Thymus (tissue), 11 donors: ENCODE measurements around the gene TBXT. TPM values are rescaled to one million over a fixed set of nuclear protein-coding genes. Genes with fewer than 3 reads are reported as not detected.
"Not testable (repeated sequence)": the region's sequence is repeated elsewhere in the genome, so short reads cannot be mapped to it uniquely, and the experiment has no call there.

ENCODE experiments used
- DNase-seq, 9 donors: peaks; one replicate each; pipeline ENCODE4 v3.0.0-alpha.2; 2013; ENCODE audit warnings: low spot score in 9 of 9, low read depth in 6 of 9, missing footprints in 1 of 9
- H3K27ac ChIP-seq, 2 donors: one replicate each; pipeline ENCODE4 v1.5.1; 2013; ENCODE audit warnings: control low read depth in 1 of 2, low read depth in 1 of 2, low read length in 1 of 2, mild to moderate bottlenecking in 1 of 2, moderate library complexity in 1 of 2
- H3K27me3 ChIP-seq, 2 donors: one replicate each; pipeline ENCODE4 v1.5.1; 2013; ENCODE audit warnings: low read length in 1 of 2; ENCODE audit not compliant: control insufficient read depth in 2 of 2, insufficient read depth in 1 of 2
- H3K36me3 ChIP-seq, 2 donors: one replicate each; pipeline ENCODE4 v1.5.1; 2013; ENCODE audit warnings: low read length in 1 of 2, mild to moderate bottlenecking in 1 of 2, moderate library complexity in 1 of 2; ENCODE audit not compliant: control insufficient read depth in 2 of 2, insufficient read depth in 2 of 2
- H3K4me1 ChIP-seq, 2 donors: one replicate each; pipeline ENCODE4 v1.5.1; 2013; ENCODE audit warnings: low read length in 2 of 2; ENCODE audit not compliant: control insufficient read depth in 2 of 2, insufficient read depth in 2 of 2
- H3K4me3 ChIP-seq, 2 donors: one replicate each; pipeline ENCODE4 v1.5.1; 2013; ENCODE audit warnings: low read length in 2 of 2, control low read depth in 1 of 2, mild to moderate bottlenecking in 1 of 2
- H3K9me3 ChIP-seq, 2 donors: one replicate each; pipeline ENCODE4 v1.5.1; 2013; ENCODE audit warnings: low read length in 1 of 2, mild to moderate bottlenecking in 1 of 2; ENCODE audit not compliant: control insufficient read depth in 2 of 2, insufficient read depth in 1 of 2
- WGBS: extraction: QIAGEN DNeasy Blood & Tissue Kit; methylation state at CpG from one replicate; pipeline ENCODE4 v1.1.7; 2013; 5-methylcytosine and 5-hydroxymethylcytosine counted together
- polyA plus RNA-seq: library from polyadenylated mRNA; stranded (reverse); fragments of 200-250 nt; gene quantifications from one replicate; pipeline ENCODE4 v1.2.3, GENCODE V29; 2013
- total RNA-seq: library from RNA; stranded (reverse); fragments of 120-200 nt; gene quantifications from one replicate; pipeline ENCODE4 v1.2.4, GENCODE V29; 2013
- donor health status: healthy.

The TBXT gene
- total and polyA plus RNA-seq, 2 donors, result 0.02 TPM; not detected in 1

- 87% methylated on average over 13 of the region's 13 CpGs for WGBS
- no peaks in the 10 kb centered on the region for H3K4me1 ChIP-seq
- H3K9me3 ChIP-seq, result no peaks in the 10 kb centered on the region
- DNase-seq, result no peak
- H3K27ac ChIP-seq, result no peak overlapping the region
- H3K4me3 ChIP-seq, result no peak overlapping the region
- no peaks in the 10 kb centered on the region for H3K36me3 ChIP-seq
- peaks cover 0 to 3% of the 10 kb centered on the region in 2 donors for H3K27me3 ChIP-seq
These were observed 39.8 kb downstream of the TBXT start for GRCh38 chr6:166127624-166128472.

- H3K27ac ChIP-seq, DNase-seq, H3K36me3 ChIP-seq, H3K9me3 ChIP-seq, H3K27me3 ChIP-seq, H3K4me1 ChIP-seq, H3K4me3 ChIP-seq: not testable (repeated sequence)
- 94% methylated on average over 9 of the region's 9 CpGs for WGBS
These were observed 44.5 kb downstream of the TBXT start for GRCh38 chr6:166123115-166123514.

GRCh38 chr6:166121726-166122125 is 45.9 kb downstream of the TBXT start:
- Histone ChIP-seq H3K4me1 (no peaks in the 10 kb centered on the region), H3K27me3 (no peaks in the 10 kb centered on the region), H3K4me3 (no peak overlapping the region), H3K9me3 (no peaks in the 10 kb centered on the region), H3K36me3 (no peaks in the 10 kb centered on the region), H3K27ac (no peak overlapping the region)
- 89% methylated on average over 7 of the region's 7 CpGs for WGBS
- DNase-seq, result no peak

DNA sequence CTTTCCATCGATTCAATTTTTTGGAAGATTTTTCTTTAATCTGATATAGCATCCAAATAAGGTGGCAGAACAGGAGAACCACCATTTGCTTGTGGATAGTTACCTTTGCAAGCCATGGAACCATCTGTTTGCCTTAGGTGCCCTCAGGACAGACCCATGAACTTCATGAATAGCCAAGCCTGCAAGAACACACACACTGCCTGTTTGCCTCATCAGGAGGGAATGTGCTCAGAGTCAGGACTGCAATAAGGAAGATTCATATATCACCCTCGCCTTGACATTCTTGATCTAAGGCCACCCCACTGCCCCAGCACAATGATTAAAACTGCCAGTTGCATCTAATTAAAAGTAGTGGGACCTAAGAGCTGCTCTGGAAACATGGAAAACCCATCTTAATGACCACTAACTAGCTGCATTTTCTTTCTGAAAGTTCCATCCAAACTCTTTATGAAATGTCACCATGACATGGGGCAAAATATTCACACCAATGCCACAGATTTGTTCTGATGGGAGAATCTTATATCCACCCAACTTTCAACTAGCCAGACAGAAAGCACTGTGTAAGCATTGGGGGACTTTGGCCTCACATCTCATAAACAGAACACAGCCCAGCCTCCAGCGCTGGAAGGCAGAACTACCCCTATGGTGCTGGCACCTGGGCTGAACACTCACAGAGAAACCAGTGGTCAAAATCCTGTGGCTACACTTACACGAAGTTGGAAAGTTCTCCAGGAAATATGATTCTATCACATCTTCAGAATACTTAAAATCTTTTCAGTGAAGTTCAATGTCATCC is 48.3 kb downstream of the TBXT start:
- Histone ChIP-seq H3K27ac (no peak overlapping the region), H3K27me3 (no peaks in the 10 kb centered on the region), H3K4me3 (no peak overlapping the region), H3K9me3 (no peaks in the 10 kb centered on the region), H3K4me1 (no peaks in the 10 kb centered on the region), H3K36me3 (no peaks in the 10 kb centered on the region)
- DNase-seq, result no peak
- 92% methylated on average over 4 of the region's 4 CpGs for WGBS

DNA sequence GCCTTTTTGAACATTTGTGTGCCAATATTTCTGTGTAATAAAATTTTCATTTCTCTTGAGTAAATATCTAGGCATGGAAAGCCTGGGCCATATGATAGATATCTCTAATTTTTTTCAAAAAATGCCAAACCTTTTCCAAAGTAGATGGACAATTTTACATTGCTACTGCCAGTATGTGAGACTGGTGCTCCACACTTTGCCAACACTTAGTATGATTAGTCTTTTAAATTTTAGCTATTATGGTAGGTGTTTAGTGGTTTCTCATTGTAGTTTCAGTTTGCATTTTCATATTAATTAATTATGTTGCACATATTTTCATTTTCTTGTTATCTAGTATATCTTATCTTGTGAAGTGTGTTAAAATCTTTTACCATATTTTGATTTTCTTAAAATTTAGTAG is 52.0 kb downstream of the TBXT start:
- H3K4me1 ChIP-seq, result no peaks in the 10 kb centered on the region
- no peaks in the 10 kb centered on the region for H3K9me3 ChIP-seq
- no peaks in the 10 kb centered on the region for H3K36me3 ChIP-seq
- DNase-seq, result no peak
- H3K4me3 ChIP-seq, result no peak overlapping the region
- peaks cover 0 to 3% of the 10 kb centered on the region in 2 donors for H3K27me3 ChIP-seq
- H3K27ac ChIP-seq, result no peak overlapping the region

DNA sequence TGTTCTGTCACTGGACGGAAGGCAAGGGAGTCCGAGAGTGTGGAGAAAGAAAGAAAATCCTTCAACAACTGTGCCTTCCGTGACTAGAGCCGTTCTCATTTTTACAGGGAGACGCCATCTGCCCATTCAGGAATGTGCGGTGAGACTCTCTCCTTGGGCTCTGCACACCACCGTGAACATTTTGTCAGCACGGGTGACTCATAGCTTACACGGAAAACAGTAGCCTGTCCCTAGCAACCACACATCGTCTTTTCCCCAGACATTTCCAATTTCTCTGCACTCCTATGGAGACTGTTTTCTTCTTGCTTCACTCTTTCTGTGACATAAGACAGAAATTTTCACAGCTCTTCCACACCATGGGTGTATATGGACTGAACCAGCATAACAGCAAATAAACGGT is 55.1 kb downstream of the TBXT start:
- no peak overlapping the region for H3K27ac ChIP-seq
- no peak overlapping the region for H3K4me3 ChIP-seq
- no peaks in the 10 kb centered on the region for H3K9me3 ChIP-seq
- 92% methylated on average over 11 of the region's 11 CpGs for WGBS
- no peaks in the 10 kb centered on the region for H3K4me1 ChIP-seq
- H3K27me3 ChIP-seq, result peaks cover 0 to 5% of the 10 kb centered on the region in 2 donors
- H3K36me3 ChIP-seq, result no peaks in the 10 kb centered on the region
- DNase-seq, result no peak

DNA sequence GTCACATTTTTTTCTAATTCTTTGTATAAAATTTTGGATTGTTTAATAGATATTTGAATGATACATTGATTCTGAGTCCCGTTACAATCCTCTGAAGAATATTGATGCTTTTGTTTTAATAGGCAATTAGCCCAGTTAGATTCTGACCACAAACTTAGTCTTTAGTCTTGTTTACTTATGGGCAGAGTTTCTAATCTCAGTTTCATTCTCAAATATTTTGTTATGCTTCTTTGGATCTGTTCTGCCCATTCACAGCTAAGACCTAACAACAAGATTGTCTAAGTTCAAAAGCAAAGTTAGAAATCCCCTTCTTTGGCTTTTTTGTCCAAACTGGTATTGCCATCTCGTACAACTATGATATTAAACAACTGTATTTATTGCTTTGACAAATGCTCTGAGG is 58.0 kb downstream of the TBXT start:
- 88% methylated on average over 2 of the region's 2 CpGs for WGBS
- DNase-seq, result no peak
- H3K4me3 ChIP-seq, result no peak overlapping the region
- no peaks in the 10 kb centered on the region for H3K4me1 ChIP-seq
- H3K9me3 ChIP-seq, result no peaks in the 10 kb centered on the region
- peaks cover 0 to 10% of the 10 kb centered on the region in 2 donors for H3K27me3 ChIP-seq
- no peaks in the 10 kb centered on the region for H3K36me3 ChIP-seq
- H3K27ac ChIP-seq, result no peak overlapping the region

Other genes with a start within 250 kb of the TBXT start
- 0.05 TPM for gene PRR18, start 140.5 kb upstream of the TBXT start, total RNA-seq
- gene PRR18, start 140.5 kb upstream of the TBXT start, polyA plus RNA-seq, result 0.09 TPM
- gene SFT2D1, start 174.7 kb upstream of the TBXT start, total RNA-seq, result 34.9 TPM
- gene SFT2D1, start 174.7 kb upstream of the TBXT start, polyA plus RNA-seq, result 106 TPM
- 40.5 TPM for gene MPC1, start 215.1 kb upstream of the TBXT start, total RNA-seq
- 106 TPM for gene MPC1, start 215.1 kb upstream of the TBXT start, polyA plus RNA-seq